K562 (cell line): ENCODE measurements around the gene LDHAL6A.
A peak's percentile ranks its signal among the peaks of the same experiment; 100 is the strongest.

Experiments used
- MEF2D ChIP-seq: conservative IDR thresholded peaks from 2 replicates; pipeline ENCODE4 v1.6.1; 2016; ENCODE audit warnings: low read depth, missing genetic modification characterization, missing compliant biosample characterization
- POLR2A ChIP-seq: fragments of 450-650 bp; conservative IDR thresholded peaks from 2 replicates; pipeline ENCODE4 v1.6.1; 2016
- SAFB2 ChIP-seq: fragments of 200-400 bp; formaldehyde crosslinking; IDR thresholded peaks from 2 replicates; pipeline ENCODE4 v1.6.1; 2018; ENCODE audit warnings: borderline replicate concordance, low read length, low read depth, moderate library complexity; ENCODE audit not compliant: severe bottlenecking
- SNAPC5 ChIP-seq: fragments of 250-450 bp; sonication (Bioruptor Pico); IDR thresholded peaks from 2 replicates; pipeline ENCODE4 v1.8.0; 2021; ENCODE audit warnings: moderate library complexity, mild to moderate bottlenecking, inconsistent platforms
- TCF7 ChIP-seq: sonication (generic); IDR thresholded peaks from 2 replicates; pipeline ENCODE4 v1.6.1; 2016; ENCODE audit warnings: antibody characterized with exemption, borderline replicate concordance
- YY1 ChIP-seq, 3 experiments: IDR thresholded peaks; 2 replicates each; pipeline ENCODE4 v1.6.1; 2011; ENCODE audit warnings: low read length in 2 of 3, mild to moderate bottlenecking in 2 of 3, moderate library complexity in 2 of 3, borderline replicate concordance in 1 of 3, control low read depth in 1 of 3, low read depth in 1 of 3; ENCODE audit not compliant: insufficient read depth in 3 of 3, insufficient replicate concordance in 2 of 3, control insufficient read depth in 1 of 3, insufficient read length in 1 of 3; ENCODE audit errors: extremely low read depth in 1 of 3
- TF ChIP-seq, protein P1 (sequence below), 3 experiments: IDR thresholded peaks in 2 of 3; conservative IDR thresholded peaks in 1 of 3; 2 replicates each; pipeline ENCODE4 v1.5.1; 2011 to 2012; ENCODE audit warnings: low read length in 3 of 3, mild to moderate bottlenecking in 3 of 3, control low read depth in 2 of 3, improper control_type of control experiment in 1 of 3, inconsistent platforms in 1 of 3, low read depth in 1 of 3, mixed read lengths in 1 of 3, moderate library complexity in 1 of 3; ENCODE audit not compliant: insufficient read depth in 2 of 3

- TF ChIP-seq, protein P1, sequence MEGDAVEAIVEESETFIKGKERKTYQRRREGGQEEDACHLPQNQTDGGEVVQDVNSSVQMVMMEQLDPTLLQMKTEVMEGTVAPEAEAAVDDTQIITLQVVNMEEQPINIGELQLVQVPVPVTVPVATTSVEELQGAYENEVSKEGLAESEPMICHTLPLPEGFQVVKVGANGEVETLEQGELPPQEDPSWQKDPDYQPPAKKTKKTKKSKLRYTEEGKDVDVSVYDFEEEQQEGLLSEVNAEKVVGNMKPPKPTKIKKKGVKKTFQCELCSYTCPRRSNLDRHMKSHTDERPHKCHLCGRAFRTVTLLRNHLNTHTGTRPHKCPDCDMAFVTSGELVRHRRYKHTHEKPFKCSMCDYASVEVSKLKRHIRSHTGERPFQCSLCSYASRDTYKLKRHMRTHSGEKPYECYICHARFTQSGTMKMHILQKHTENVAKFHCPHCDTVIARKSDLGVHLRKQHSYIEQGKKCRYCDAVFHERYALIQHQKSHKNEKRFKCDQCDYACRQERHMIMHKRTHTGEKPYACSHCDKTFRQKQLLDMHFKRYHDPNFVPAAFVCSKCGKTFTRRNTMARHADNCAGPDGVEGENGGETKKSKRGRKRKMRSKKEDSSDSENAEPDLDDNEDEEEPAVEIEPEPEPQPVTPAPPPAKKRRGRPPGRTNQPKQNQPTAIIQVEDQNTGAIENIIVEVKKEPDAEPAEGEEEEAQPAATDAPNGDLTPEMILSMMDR (IDR thresholded peaks at IDR 0.05 in 2 of 3, conservative IDR thresholded peaks at IDR 0.05 in 1 of 3; ENCODE audit: insufficient read depth in 2 of 3, low read depth in 1 of 3, low read length in 3 of 3), result peak; percentile 5 to 26 (median 18); a peak in 1 of 6 replicates
- TF ChIP-seq MEF2D (tag), result no peak
- no peak for TF ChIP-seq TCF7
- no peak for TF ChIP-seq YY1 (IDR thresholded peaks at IDR 0.05; ENCODE audit: borderline replicate concordance in 1 of 3, control insufficient read depth in 1 of 3, extremely low read depth in 1 of 3, insufficient read depth in 3 of 3, insufficient read length in 1 of 3, insufficient replicate concordance in 2 of 3, low read depth in 1 of 3, low read length in 2 of 3)
- no peak for TF ChIP-seq SNAPC5 (CRISPR knock-in tag)
- TF ChIP-seq SAFB2, result no peak
- TF ChIP-seq POLR2A, result no peak
Measured at GRCh38 chr11:18522388-18522787, 66.7 kb downstream of the LDHAL6A start.
